GM12878 (cell line): Measurements from ENCODE around the gene SLC25A26. TPM values are rescaled to one million over a fixed set of nuclear protein-coding genes. Genes with fewer than 3 reads are reported as not detected.

ENCODE experiments used
- ATAC-seq: fragments of 200-7000 bp; cut with Tn5 transposase; 3 replicates; pipeline ENCODE4 v1.9.1; 2020; ENCODE audit warnings: mild to moderate bottlenecking, moderate library complexity
- BruUV-seq: library from RNA; stranded (reverse); fragments of 400-500 nt; replicated peaks from 2 replicates; lab custom pipeline; 2021; lab: Mats Ljungman, UMichigan
- CTCF ChIA-PET: fragments of 300-600 bp; sonication (Branson Sonifier 250); formaldehyde crosslinking; extraction: SDS; loops from one replicate; lab custom pipeline; 2021; ENCODE audit warnings: inconsistent platforms; lab: Yijun Ruan, JAX
- POLR2A ChIA-PET: fragments of 350-600 bp; formaldehyde crosslinking; extraction: SDS; loops from one replicate; lab custom pipeline; 2021; ENCODE audit warnings: inconsistent platforms; lab: Charles Lee
- RAD21 ChIA-PET: fragments of 300-600 bp; sonication (Branson Sonifier 250); formaldehyde crosslinking; loops from one replicate; lab custom pipeline; 2023; ENCODE audit warnings: antibody characterized with exemption; ENCODE audit not compliant: unreplicated experiment; lab: Charles Lee
- SMC1A ChIA-PET: fragments of 300-600 bp; sonication (Branson Sonifier 250); formaldehyde crosslinking; loops from one replicate; lab custom pipeline; 2023; ENCODE audit not compliant: unreplicated experiment, uncharacterized antibody; lab: Charles Lee
- DNase-seq: peaks from one replicate; pipeline ENCODE4 v3.0.0-alpha.2; 2011; ENCODE audit warnings: low read depth, low spot score
- FAIRE-seq: peaks from 3 replicates; lab custom pipeline; 2011; peaks lifted over from hg19 to GRCh38; lab: Jason Lieb, UNC
- H2AFZ ChIP-seq: 2 replicates; pipeline ENCODE4 v1.6.0; 2011; ENCODE audit warnings: low read depth, low read length, control low read depth; ENCODE audit not compliant: control insufficient read depth
- H3K27ac ChIP-seq: 2 replicates; pipeline ENCODE4 v1.5.1; 2011; ENCODE audit warnings: control low read depth; ENCODE audit not compliant: control insufficient read depth, insufficient read depth
- H3K27me3 ChIP-seq, 2 experiments: replicated peaks in 1 of 2; 2 replicates each; pipeline versions ENCODE4 v1.6.0 to v1.6.1; 2011; ENCODE audit warnings: low read length in 1 of 2; ENCODE audit not compliant: control insufficient read depth in 2 of 2, insufficient read depth in 2 of 2
- H3K36me3 ChIP-seq, 2 experiments: 2 replicates each; pipeline ENCODE4 v1.5.1; 2011; ENCODE audit warnings: low read length in 1 of 2; ENCODE audit not compliant: control insufficient read depth in 2 of 2, insufficient read depth in 2 of 2
- H3K4me1 ChIP-seq: 2 replicates; pipeline ENCODE4 v1.6.1; 2011; ENCODE audit warnings: mild to moderate bottlenecking, low read length, moderate library complexity, mixed read lengths; ENCODE audit not compliant: control insufficient read depth, insufficient read depth
- H3K4me2 ChIP-seq: 2 replicates; pipeline ENCODE4 v1.6.0; 2011; ENCODE audit warnings: control low read depth; ENCODE audit not compliant: control insufficient read depth, insufficient read depth
- H3K4me3 ChIP-seq: fragments of 200-600 bp; sonication (generic); 2 replicates; pipeline ENCODE4 v1.5.1; 2016
- H3K79me2 ChIP-seq: 2 replicates; pipeline ENCODE4 v1.6.0; 2011; ENCODE audit warnings: low read length; ENCODE audit not compliant: control insufficient read depth, insufficient read depth
- H3K9ac ChIP-seq: 2 replicates; pipeline ENCODE4 v1.8.0; 2011; ENCODE audit warnings: low read length, control low read depth, mixed read lengths; ENCODE audit not compliant: control insufficient read depth, insufficient read depth
- H3K9me3 ChIP-seq: replicated peaks from 3 replicates; pipeline ENCODE4 v1.5.1; 2011; ENCODE audit warnings: mild to moderate bottlenecking, low read length; ENCODE audit not compliant: control insufficient read depth, insufficient read depth
- H4K20me1 ChIP-seq: 2 replicates; pipeline ENCODE4 v1.6.0; 2011; ENCODE audit not compliant: control insufficient read depth, insufficient read depth
- ATF7 ChIP-seq: fragments of 450-650 bp; IDR thresholded peaks from 2 replicates; pipeline ENCODE4 v1.6.1; 2016; ENCODE audit warnings: low read depth, mild to moderate bottlenecking
- LARP7 ChIP-seq: fragments of 450-650 bp; IDR thresholded peaks from 2 replicates; pipeline ENCODE4 v1.6.1; 2017; ENCODE audit warnings: mild to moderate bottlenecking
- NR2C2 ChIP-seq: IDR thresholded peaks from 2 replicates; pipeline ENCODE4 v1.6.1; 2011; ENCODE audit warnings: borderline replicate concordance, low read depth; ENCODE audit not compliant: control insufficient read depth, insufficient read length
- WGBS: methylation state at CpG from one replicate; pipeline ENCODE4 v1.1.6; 2016; ENCODE audit warnings: low lambda C conversion rate; ENCODE audit not compliant: insufficient replicate concordance, insufficient coverage; ENCODE audit errors: missing lambda C conversion rate; 5-methylcytosine and 5-hydroxymethylcytosine counted together
- in situ Hi-C: fragments of 300-500 bp; cut with MboI; formaldehyde crosslinking; loops from 9 replicates; pipeline ENCODE4 v1.14.3; 2018; ENCODE audit warnings: mixed read lengths
- intact Hi-C: fragments of 100-400 bp; cut with micrococcal nuclease; formaldehyde crosslinking; loops from one replicate; pipeline ENCODE4 v1.14.2; 2022; ENCODE audit not compliant: unreplicated experiment
- polyA plus RNA-seq, 11 experiments: library from polyadenylated mRNA; depleted of rRNA in 4 of 11; unstranded in 6 of 11; stranded (reverse) in 5 of 11; fragments of >200 nt; fragmentation: Nextera tagmentation in 4 of 11; fragmentation: Illumina TruSeq in 1 of 11; extraction: Ambion mirVana in 4 of 11; extraction: Trizol in 1 of 11; gene quantifications; 1 replicate in 1 of 11; 2 replicates in 10 of 11; pipeline versions ENCODE4 v1.2.1 to v1.2.3, GENCODE V29; 2011 to 2016; ENCODE audit warnings: inconsistent platforms in 2 of 11, missing spikeins in 2 of 11, low read depth in 1 of 11
- total RNA-seq, 4 experiments: library from RNA; depleted of rRNA in 3 of 4; stranded (reverse); fragments of >200 nt in 3 of 4; fragmentation: Illumina TruSeq in 1 of 4; extraction: Trizol in 1 of 4; gene quantifications; 2 replicates each; pipeline versions ENCODE4 v1.2.1 to v1.2.3, GENCODE V29; 2013 to 2021

The SLC25A26 gene
- total and polyA plus RNA-seq, 10 of the 15 experiments (the other 5 are each of a cell fraction or from before 2014, with no cell fraction given): 14.6 to 49.7 (median 24.9) TPM

DNA sequence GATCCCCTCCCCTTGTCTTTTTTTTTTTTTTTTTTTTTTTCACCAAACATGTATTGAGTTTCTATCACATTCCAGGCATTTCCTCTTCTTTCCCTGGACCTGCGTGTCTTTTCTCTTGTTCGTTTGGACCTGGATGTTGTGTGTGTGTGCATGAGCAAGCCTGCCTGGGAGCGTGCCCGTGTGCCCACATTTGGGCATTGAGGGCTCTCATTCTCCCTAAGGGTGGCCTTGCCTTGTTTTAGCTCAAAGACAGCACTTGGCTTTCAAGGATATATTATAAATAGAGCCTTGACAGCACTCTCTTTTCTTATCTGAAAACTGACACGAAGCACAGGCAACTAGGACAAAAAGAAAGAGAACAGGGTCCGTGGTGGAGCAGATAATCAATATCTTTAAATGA is 39.0 kb upstream of the SLC25A26 start:
- ATAC-seq: no peak
- FAIRE-seq: no peak
- intact Hi-C loops: no loop called here

DNA sequence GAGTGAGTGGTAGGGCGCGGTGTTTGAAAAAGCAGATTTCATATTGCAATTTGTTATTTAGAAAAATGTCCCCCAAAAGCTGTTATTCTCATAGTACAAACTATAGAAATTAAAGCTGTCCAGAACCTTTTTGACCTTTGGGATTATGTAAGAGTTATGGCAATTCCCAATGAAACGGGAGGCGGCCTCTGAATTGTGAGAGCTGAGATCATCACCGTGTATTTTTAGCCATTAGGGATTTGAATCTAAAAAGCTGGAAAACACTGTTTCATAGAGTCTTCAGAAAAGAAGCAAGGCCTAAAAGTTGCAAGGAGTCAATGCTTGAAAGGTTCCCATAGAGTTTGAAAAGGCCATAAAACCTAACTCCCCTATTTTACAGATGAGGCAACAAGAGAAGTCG is 38.6 kb upstream of the SLC25A26 start:
- no TSS peak for BruUV-seq
- ChIA-PET POLR2A (no interaction called here), CTCF (no interaction called here), RAD21 (no interaction called here), SMC1A (no interaction called here)
- no peak overlapping the region for H3K9ac ChIP-seq
- H3K27me3 ChIP-seq: no peaks in the 10 kb centered on the region
- in situ Hi-C loops (no loop called here), intact Hi-C loops (no loop called here)
- ATAC-seq: no peak
- WGBS: 65% methylated on average over 6 of the region's 6 CpGs
- DNase-seq: no peak
- H4K20me1 ChIP-seq: no peaks in the 10 kb centered on the region
- no peak overlapping the region for H3K4me3 ChIP-seq
- no peak for FAIRE-seq
- no peaks in the 10 kb centered on the region for H3K79me2 ChIP-seq
- H3K27ac ChIP-seq: no peak overlapping the region
- no peak for TF ChIP-seq NR2C2
- no peak for TF ChIP-seq LARP7
- H2AFZ ChIP-seq: no peak overlapping the region
- H3K4me2 ChIP-seq: no peak overlapping the region
- H3K9me3 ChIP-seq: no peaks in the 10 kb centered on the region
- H3K4me1 ChIP-seq: no peaks in the 10 kb centered on the region
- H3K36me3 ChIP-seq: no peaks in the 10 kb centered on the region

More for the DNA sequence above, 39.0 kb upstream of the SLC25A26 start:
- Histone ChIP-seq H3K9ac (no peak overlapping the region), H3K27me3 (no peaks in the 10 kb centered on the region), H3K79me2 (no peaks in the 10 kb centered on the region), H3K27ac (no peak overlapping the region), H2AFZ (no peak overlapping the region), H3K36me3 (no peaks in the 10 kb centered on the region), H4K20me1 (no peaks in the 10 kb centered on the region), H3K4me2 (no peak overlapping the region), H3K4me3 (no peak overlapping the region), H3K9me3 (no peaks in the 10 kb centered on the region), H3K4me1 (no peaks in the 10 kb centered on the region)
- POLR2A ChIA-PET: no interaction called here
- WGBS: 22% methylated on average over 4 of the region's 6 CpGs
- BruUV-seq: no TSS peak
- in situ Hi-C loops: no loop called here
- TF ChIP-seq ATF7: no peak
- DNase-seq: no peak
- RAD21 ChIA-PET: no interaction called here
- CTCF ChIA-PET: interaction anchor here (0.7 kb wide), 1 partner anchor 29 kb away, joined by 3 read pairs; no protein-coding TSS in a partner anchor
- SMC1A ChIA-PET: interaction anchor here (1.0 to 1.1 kb wide), 2 partner anchors 9 to 189 kb away, joined by 3 read pairs; no protein-coding TSS in a partner anchor
